ENCODE results near the gene FAN1. TPM values are rescaled to one million over a fixed set of nuclear protein-coding genes. Genes with fewer than 3 reads are reported as not detected.

The FAN1 gene
- total RNA-seq, 1 donor from 2014 or later, result 32.3 TPM

DNA sequence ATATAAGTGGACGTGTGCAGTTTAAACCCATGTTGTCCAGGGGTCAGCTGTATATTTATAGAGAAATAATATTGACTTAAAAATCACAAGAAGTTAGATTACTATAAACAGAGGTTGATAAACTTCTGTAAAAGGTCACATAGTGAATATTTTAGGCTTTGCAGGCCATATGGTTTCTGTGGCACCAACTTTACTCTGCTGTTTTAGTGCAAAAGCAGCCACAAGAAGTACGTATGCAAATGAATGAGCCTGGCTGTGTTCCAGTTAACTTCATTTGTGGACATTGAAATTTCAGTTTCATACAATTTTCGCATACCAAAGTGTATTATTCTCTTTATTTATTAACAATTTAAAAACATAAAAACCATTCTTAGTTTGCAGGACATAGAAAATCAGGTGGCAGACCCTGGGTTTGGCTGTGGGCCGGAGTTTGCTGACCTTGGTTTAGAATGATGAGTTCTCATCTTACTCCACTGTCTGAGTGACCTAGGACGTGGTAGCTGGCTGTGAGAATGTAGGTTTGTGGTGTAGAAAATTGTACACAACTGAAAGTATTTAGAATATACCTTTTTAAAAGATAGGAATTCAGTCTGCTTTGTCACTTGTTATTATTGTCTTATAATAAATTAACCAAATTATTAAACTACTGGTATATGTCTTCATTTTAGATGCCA, 16.3 kb downstream of the FAN1 start:
- H3K27ac Mint-ChIP-seq, result no peak overlapping the region
- no peaks in the 10 kb centered on the region for H3K4me1 Mint-ChIP-seq
- no peak overlapping the region for H3K4me3 Mint-ChIP-seq
- peaks cover 23% of the 10 kb centered on the region for H3K36me3 Mint-ChIP-seq
- TF ChIP-seq, protein P1, sequence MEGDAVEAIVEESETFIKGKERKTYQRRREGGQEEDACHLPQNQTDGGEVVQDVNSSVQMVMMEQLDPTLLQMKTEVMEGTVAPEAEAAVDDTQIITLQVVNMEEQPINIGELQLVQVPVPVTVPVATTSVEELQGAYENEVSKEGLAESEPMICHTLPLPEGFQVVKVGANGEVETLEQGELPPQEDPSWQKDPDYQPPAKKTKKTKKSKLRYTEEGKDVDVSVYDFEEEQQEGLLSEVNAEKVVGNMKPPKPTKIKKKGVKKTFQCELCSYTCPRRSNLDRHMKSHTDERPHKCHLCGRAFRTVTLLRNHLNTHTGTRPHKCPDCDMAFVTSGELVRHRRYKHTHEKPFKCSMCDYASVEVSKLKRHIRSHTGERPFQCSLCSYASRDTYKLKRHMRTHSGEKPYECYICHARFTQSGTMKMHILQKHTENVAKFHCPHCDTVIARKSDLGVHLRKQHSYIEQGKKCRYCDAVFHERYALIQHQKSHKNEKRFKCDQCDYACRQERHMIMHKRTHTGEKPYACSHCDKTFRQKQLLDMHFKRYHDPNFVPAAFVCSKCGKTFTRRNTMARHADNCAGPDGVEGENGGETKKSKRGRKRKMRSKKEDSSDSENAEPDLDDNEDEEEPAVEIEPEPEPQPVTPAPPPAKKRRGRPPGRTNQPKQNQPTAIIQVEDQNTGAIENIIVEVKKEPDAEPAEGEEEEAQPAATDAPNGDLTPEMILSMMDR (IDR thresholded peaks at IDR 0.05; ENCODE audit: unreplicated experiment), result no peak
- no peaks in the 10 kb centered on the region for H3K27me3 Mint-ChIP-seq (ENCODE audit: low read depth)
- H3K9me3 Mint-ChIP-seq, result no peaks in the 10 kb centered on the region
- DNase-seq (ENCODE audit: low spot score in 2 of 2, unreplicated experiment in 2 of 2), result no peak

DNA sequence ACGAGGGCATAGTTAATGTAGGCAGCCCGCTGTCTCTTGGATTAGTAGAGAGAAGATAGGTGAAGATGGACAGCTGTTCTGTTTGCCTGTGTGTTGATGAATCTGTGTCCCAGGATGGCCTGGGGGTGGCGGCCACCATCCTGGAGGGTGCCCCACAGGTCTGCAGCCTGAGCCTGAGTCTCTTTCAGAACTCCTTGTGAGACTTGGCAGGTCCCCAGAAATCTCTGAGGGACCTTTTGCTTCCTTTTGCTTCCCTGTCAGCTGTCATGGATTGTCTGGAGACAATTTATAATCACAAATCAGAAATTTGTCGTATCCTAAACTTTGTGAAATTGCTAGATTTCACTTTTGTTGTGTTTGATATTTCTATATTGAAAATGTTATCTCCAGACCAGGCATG, 17.4 kb downstream of the FAN1 start:
- peaks cover 20% of the 10 kb centered on the region for H3K36me3 Mint-ChIP-seq
- H3K4me1 Mint-ChIP-seq, result no peaks in the 10 kb centered on the region
- TF ChIP-seq, protein P1 (IDR thresholded peaks at IDR 0.05; ENCODE audit: unreplicated experiment), result no peak
- H3K4me3 Mint-ChIP-seq, result no peak overlapping the region
- H3K27ac Mint-ChIP-seq, result no peak overlapping the region
- no peaks in the 10 kb centered on the region for H3K27me3 Mint-ChIP-seq (ENCODE audit: low read depth)
- DNase-seq (ENCODE audit: low spot score in 2 of 2, unreplicated experiment in 2 of 2), result no peak
- H3K9me3 Mint-ChIP-seq, result no peaks in the 10 kb centered on the region

DNA sequence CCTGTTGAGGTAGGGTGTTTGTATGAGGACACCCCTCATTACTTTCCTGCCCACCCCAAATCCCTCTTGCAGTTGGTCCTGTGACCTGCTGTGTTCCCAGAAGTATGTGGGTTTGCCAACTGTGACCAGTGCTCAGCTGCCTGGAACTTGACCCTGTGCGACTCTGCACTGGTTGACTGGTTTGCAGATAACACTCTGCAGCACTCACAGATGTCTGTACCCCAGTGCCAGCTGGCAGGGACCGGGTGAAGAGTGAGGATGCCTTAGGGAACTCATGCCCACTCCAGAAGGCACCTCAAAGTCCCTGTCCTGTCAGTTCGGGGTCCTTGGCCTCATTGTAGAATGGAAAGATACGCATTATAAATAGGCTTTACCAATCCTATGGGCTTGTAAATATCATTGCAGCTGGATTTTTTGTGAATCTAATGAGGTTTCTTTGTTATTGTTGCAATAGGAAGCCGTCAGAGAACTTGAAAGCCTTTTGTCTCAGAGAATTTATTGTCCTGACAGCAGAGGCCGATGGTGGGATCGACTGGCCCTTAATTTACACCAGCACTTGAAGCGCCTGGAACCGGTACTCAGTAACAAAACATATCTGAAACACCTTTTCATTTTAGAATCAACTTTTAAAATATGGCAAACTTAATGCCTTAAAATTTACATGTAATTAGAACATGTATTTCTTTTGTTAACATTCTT, 18.2 kb downstream of the FAN1 start:
- no peaks in the 10 kb centered on the region for H3K4me1 Mint-ChIP-seq
- H3K9me3 Mint-ChIP-seq, result no peaks in the 10 kb centered on the region
- H3K36me3 Mint-ChIP-seq, result peaks cover 20% of the 10 kb centered on the region
- no peaks in the 10 kb centered on the region for H3K27me3 Mint-ChIP-seq (ENCODE audit: low read depth)
- no peak overlapping the region for H3K4me3 Mint-ChIP-seq
- H3K27ac Mint-ChIP-seq, result peak overlapping the region; percentile 10
- no peak for DNase-seq (ENCODE audit: low spot score in 2 of 2, unreplicated experiment in 2 of 2)
- TF ChIP-seq, protein P1 (IDR thresholded peaks at IDR 0.05; ENCODE audit: unreplicated experiment), result no peak

- peak overlapping the region; percentile 38 for H3K27ac Mint-ChIP-seq
- no peaks in the 10 kb centered on the region for H3K9me3 Mint-ChIP-seq
- TF ChIP-seq, protein P1 (IDR thresholded peaks at IDR 0.05; ENCODE audit: unreplicated experiment), result no peak
- no peak overlapping the region for H3K4me3 Mint-ChIP-seq
- no peak for DNase-seq (ENCODE audit: low spot score in 2 of 2, unreplicated experiment in 2 of 2)
- no peaks in the 10 kb centered on the region for H3K27me3 Mint-ChIP-seq (ENCODE audit: low read depth)
- H3K4me1 Mint-ChIP-seq, result no peaks in the 10 kb centered on the region
- H3K36me3 Mint-ChIP-seq, result peaks cover 16% of the 10 kb centered on the region
Observed at GRCh38 chr15:30922480-30923311, 19.0 kb downstream of the FAN1 start.

DNA sequence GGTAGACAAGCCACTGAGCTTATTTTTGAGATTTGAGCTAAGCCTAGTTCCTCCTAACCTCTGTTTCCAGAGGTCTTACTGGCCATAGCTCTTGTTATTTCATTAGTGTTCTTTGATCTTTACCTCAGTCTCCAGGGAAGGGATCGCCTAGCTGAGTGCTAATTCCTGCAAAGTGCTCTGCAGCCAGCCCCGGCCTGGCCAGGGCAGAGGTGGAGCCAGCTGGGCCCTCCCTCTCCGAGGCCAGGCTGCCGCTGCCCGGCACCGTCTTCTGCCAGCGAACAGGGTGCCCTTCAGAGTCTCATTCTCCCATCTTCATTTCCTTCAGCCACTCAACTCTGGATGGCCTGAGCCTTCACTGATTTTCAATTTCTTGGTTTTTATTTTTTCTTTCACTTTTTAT, 19.7 kb downstream of the FAN1 start:
- Mint-ChIP-seq H3K27me3 (ENCODE audit: low read depth) (no peaks in the 10 kb centered on the region), H3K27ac (peak overlapping the region; percentile 28), H3K9me3 (no peaks in the 10 kb centered on the region), H3K4me1 (no peaks in the 10 kb centered on the region), H3K4me3 (no peak overlapping the region), H3K36me3 (peaks cover 16% of the 10 kb centered on the region)
- DNase-seq (ENCODE audit: low spot score in 2 of 2, unreplicated experiment in 2 of 2), result no peak
- TF ChIP-seq, protein P1 (IDR thresholded peaks at IDR 0.05; ENCODE audit: unreplicated experiment), result no peak

Data from mesothelial cell of epicardium (in vitro differentiated cells).